ENCODE data around the gene OPHN1. TPM values are rescaled to one million over a fixed set of nuclear protein-coding genes. Genes with fewer than 3 reads are reported as not detected.
A peak's percentile ranks its signal among the peaks of the same experiment; 100 is the strongest.

OPHN1 gene
- total and polyA plus RNA-seq, 2 donors (not counting 3 experiments of a cell fraction or from before 2014, with no cell fraction given): 3.9 to 6.7 TPM

DNA sequence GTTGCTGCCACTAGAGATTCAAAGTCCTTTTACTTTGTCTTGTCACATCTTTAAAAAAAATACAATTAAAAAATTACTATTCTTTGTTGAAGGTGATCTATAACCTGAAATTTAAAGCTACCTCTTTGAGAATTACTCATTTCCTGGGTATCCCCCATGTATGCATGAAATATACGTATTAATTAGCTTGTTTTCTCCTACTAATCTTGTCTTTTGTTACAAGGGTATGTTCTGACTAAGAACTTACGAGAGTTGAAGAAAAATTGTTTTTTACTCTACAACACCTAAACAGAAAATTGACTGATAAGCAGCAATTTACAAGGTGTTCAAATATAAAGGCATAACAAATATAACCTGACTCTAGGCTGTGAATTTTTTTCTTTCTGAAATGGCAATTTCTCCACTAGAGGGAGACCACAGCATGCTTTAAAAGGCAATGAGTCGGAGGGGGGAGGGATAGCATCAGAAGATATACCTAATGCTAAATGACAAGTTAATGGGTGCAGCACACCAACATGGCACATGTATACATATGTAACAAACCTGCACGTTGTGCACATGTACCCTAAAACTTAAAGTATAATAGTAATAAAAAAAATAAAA is 249.6 kb downstream of the OPHN1 start:
- Histone ChIP-seq H3K9me3 (replicated peaks; ENCODE audit: control insufficient read depth, insufficient read depth, low read length) (no peaks in the 10 kb centered on the region), H3K4me1 (ENCODE audit: control insufficient read depth, extremely low read depth, insufficient read depth, low read length) (peaks cover 12% of the 10 kb centered on the region), H3K9me1 (replicated peaks; ENCODE audit: control insufficient read depth, extremely low read depth, insufficient read depth, low read length) (no peaks in the 10 kb centered on the region), H2AFZ (ENCODE audit: low read depth, low read length) (no peak overlapping the region), H3K79me2 (ENCODE audit: control insufficient read depth, insufficient read depth, low read length) (no peaks in the 10 kb centered on the region), H4K20me1 (replicated peaks; ENCODE audit: control insufficient read depth, extremely low read depth, insufficient read depth, low read length) (no peaks in the 10 kb centered on the region), H3K36me3 (ENCODE audit: control insufficient read depth in 2 of 2, extremely low read depth in 1 of 2, insufficient read depth in 2 of 2, low read length in 2 of 2) (no peaks in the 10 kb centered on the region), H3K27me3 (ENCODE audit: control insufficient read depth in 2 of 2, insufficient read depth in 2 of 2, low read length in 2 of 2) (no peaks in the 10 kb centered on the region), H3K4me2 (ENCODE audit: insufficient read depth, low read length) (no peak overlapping the region), H3K27ac (ENCODE audit: insufficient read depth, low read depth, low read length) (no peak overlapping the region), H3K9ac (replicated peaks; ENCODE audit: extremely low read depth, insufficient read depth, low read length) (no peak overlapping the region), H3K4me3 (replicated peaks in 1 of 3; ENCODE audit: insufficient read depth in 1 of 3, low read depth in 1 of 3, low read length in 3 of 3) (no peak overlapping the region)
- FAIRE-seq: no peak
- peak; percentile 44 for DNase-seq (ENCODE audit: low read depth, low spot score)
- POLR2A ChIA-PET: no interaction called here
- dilution Hi-C loops (cut with MboI; ENCODE audit: extremely low pct_ligation_motif_present, low sequenced_read_pairs): no loop called here
- CTCF ChIA-PET: interaction anchor here (0.8 to 4.5 kb wide), 6 partner anchors 10 to 527 kb away, joined by 3 to 32 read pairs (median 6); no protein-coding TSS in a partner anchor
- TF ChIP-seq, protein P1, sequence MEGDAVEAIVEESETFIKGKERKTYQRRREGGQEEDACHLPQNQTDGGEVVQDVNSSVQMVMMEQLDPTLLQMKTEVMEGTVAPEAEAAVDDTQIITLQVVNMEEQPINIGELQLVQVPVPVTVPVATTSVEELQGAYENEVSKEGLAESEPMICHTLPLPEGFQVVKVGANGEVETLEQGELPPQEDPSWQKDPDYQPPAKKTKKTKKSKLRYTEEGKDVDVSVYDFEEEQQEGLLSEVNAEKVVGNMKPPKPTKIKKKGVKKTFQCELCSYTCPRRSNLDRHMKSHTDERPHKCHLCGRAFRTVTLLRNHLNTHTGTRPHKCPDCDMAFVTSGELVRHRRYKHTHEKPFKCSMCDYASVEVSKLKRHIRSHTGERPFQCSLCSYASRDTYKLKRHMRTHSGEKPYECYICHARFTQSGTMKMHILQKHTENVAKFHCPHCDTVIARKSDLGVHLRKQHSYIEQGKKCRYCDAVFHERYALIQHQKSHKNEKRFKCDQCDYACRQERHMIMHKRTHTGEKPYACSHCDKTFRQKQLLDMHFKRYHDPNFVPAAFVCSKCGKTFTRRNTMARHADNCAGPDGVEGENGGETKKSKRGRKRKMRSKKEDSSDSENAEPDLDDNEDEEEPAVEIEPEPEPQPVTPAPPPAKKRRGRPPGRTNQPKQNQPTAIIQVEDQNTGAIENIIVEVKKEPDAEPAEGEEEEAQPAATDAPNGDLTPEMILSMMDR (IDR thresholded peaks at IDR 0.05; ENCODE audit: extremely low read depth in 1 of 2, insufficient read depth in 1 of 2, low read depth in 1 of 2, low read length in 2 of 2): peak; percentile 18 to 25
- TF ChIP-seq JUN (IDR thresholded peaks at IDR 0.05; ENCODE audit: borderline replicate concordance, insufficient read depth, insufficient read length, low read depth) (no peak), POLR2A (IDR thresholded peaks at IDR 0.05; ENCODE audit: low read depth, low read length) (no peak), MYC (IDR thresholded peaks at IDR 0.05; ENCODE audit: low read depth, low read length) (no peak), POLR2AphosphoS5 (IDR thresholded peaks at IDR 0.05; ENCODE audit: insufficient read depth, low read depth, low read length) (no peak), GATA2 (IDR thresholded peaks at IDR 0.05; ENCODE audit: insufficient read depth, insufficient read length, low read depth, low read length) (no peak)
- BruUV-seq (replicated peaks): no TSS peak
- intact Hi-C loops (cut with micrococcal nuclease): no loop called here

Data from endothelial cell of umbilical vein (primary cell).